Fibroblast of peridontal ligament (primary cell): ENCODE results near the gene EZH1.
A peak's percentile ranks its signal among the peaks of the same experiment; 100 is the strongest.

Source experiments
- DNase-seq: peaks from one replicate; pipeline ENCODE4 v3.0.0-alpha.2; 2010; ENCODE audit errors: extremely low read depth

EZH1 gene

DNA sequence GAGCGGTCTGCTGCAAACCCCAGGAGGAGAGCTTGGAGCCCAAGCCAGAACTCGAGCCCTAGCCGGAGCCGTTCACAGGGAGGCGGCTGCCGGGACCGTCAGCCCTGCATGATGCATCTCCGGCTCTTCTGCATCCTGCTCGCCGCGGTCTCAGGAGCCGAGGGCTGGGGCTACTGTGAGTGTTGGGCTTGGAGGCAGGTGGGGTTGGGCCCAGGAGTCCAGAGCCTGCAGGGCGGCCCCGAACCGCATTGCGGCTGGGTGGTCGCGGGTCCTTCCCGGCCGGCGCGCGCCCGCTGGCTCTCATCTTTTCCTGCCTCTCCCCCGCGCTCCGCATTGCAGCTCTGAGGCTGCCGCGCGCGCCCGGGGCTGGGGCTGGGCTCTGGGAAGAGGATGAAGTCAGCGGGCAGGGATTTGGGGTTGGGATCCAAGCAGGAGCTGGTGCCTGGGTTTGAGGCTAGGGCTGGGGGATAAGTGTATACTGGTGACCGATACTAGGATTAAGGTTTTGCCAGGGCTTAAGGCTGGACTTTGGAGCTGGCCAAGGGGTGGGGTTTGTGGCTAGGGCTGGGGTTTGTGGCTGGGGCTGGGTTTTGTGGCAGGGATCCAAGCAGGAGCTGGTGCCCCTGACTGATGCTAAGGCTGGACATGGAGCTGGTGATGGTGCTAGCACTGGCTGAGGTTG is 62.0 kb downstream of the EZH1 start:
- peak; percentile 64 for DNase-seq

DNA sequence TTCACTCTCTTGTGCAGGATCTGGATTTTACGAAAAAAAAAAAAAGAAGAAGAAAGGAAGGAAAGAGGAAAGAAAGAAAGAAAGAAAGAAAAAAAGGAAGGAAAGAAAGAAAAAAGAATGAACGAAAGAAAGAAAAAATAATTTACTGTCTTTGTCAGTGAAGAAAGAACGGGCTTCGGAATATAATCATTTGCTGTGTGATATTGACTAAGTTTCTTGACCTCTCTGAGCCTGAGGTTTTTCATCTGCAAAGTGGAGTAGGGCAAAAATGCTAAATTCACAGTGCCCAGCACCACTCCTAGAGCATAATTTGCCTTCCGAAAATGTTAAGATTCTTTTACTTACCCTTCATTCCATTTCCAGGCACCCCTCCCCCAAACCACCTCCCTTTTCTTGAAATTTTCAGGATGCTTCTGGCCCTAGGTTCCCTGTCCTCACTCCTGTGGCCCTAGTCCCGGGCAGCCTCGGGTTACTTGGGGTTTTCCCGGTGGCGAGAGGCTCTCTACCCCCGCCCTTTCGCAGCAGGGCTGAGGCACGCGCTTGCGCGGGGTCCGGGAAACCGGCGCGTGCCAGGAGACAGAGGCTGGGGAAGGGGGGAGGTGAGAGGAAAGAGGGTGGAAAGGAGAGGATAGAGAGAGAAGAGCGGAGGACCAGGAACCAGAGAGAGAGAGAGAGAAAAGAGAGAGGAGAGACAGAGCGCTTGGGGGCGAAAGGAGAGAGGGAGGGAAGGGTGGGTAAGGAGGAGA is 62.7 kb downstream of the EZH1 start, which contains the start of gene CNTNAP1:
Gene CNTNAP1, plus strand, starts transcription at position 556 of the 746 bp plus-strand sequence. CDS start 299 bp downstream, outside the sequence.
- peak; percentile 76 for DNase-seq

DNA sequence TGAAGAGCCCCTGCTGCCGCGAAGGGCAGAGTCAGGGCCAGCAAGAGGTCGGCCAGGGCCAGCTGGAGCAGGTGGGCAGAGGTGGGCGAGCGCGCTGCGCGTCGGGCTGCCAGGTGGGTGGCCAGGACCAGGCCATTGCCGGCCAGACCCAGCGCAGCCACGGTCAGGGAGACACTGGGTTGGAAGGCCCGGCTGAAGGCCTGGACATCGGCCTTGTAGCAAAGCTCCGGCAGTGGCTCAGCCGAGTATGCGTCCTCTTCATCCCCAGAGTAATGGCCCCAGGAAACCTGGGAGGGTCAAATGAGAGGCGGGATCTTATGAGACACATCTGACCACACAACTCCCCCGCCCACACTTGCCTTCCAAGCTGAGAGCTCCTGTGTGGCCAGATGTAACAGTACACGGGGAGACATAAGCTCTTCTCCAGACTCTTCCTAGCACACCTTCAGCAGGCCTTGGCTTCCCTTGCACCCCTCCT is 64.5 kb downstream of the EZH1 start:
- DNase-seq: no peak

DNA sequence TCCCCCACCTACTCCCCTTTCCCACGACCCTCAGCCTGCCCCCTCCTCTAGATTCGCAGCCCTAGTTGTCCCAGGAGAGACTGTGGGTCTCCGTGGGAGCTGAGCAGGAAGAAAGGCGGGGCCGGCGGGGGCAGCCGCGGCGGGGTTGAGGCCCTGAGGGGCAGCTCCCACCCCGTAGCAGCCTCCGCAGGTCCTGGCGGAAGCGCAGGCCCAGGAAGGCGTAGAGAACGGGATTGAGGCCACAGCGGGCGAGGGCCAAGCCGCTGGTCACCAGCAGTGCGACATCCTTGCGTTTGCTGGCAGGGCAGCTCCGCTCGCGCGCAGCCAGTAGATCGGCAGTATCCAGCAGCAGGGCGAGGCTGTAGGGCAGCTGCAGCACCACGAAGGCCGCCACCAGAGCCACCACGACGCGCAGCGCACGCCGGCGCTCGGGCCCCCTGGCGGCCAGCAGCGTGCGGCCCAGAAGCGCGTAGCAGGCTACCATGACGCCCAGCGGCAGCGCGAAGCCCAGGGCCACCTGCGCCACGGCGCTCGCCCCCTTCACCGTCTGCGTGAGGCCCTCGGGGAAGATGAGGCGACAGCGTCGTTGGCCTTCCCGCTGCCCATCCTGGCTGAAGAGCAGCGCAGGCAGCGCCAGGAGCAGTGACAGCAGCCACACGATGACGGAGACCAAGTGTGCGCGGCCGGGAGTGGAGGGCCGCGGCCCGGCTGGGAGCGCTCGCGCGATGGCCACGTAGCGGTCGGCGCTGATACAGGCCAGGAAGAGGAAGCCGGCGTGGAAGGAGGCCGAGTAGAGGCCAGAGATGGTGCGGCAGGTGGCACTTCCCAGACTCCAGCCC is 65.1 kb downstream of the EZH1 start:
- DNase-seq: peak; percentile 63

DNA sequence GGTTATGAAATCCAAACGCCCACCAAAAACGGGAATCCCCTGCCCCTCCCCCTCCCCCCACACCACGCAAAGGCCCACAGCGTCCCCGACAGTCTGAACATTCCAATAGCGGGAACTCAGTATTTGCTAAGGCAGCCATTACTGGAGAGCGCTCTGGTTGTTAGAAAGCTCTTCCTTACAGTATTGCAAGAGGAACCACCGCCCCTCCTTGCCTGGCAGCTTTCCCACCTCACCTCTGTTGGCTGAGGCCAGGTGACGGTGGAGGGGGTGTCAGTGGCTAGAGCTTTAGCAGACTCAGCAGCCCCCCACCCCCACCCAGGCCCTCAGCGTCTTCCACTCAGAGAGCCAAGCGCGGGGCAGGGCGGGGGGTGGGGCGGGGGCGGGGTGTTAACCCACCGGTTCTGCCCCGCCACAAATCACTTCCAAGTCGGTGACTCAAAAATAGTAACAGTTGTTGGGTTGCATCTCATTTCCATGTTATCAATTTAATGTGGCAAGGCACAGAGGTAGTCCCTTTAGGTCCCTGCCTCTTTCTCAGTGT is 65.8 kb downstream of the EZH1 start:
- no peak for DNase-seq

DNA sequence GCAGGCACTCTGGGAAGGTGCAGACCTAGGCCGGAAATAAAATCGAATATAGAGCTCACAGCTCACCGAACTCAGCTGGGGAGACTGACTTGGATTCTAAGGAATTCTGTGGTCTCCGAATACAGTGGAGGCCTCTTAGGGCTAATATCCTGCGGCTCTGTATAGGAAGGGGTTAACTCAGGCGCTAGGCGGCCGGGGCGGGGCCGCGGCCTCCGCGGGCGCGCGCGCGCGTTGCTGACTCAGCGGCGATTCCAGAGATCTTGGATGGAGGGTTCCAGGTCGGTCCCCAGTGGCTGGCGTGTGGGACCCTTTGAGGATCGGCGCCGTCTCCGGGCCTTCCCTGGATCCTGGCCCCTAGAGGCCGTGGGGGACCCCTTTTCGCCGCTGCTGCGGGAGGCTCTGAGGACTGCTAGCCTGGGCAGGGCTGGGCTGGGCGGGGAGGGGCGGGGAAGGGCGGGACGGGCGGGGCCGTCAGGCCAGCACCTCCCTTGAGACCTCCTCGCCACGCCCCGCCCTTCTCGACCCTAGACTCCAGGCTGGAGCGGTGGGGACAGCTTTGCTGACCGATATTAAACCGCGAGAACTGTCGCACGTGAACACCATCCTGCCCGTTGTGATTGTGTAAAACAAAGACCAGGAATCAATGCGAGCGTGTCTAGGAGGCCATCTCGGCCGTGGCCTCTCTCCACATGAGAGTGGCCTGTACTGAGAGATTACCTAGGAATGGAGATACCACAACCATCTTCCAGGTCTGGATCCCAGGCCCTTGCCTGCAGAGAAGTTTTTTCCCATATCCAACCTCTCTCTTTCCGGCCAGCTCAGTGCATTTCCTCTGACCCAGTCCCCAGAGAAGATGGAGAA is 66.7 kb downstream of the EZH1 start:
- DNase-seq: peak; percentile 77

DNA sequence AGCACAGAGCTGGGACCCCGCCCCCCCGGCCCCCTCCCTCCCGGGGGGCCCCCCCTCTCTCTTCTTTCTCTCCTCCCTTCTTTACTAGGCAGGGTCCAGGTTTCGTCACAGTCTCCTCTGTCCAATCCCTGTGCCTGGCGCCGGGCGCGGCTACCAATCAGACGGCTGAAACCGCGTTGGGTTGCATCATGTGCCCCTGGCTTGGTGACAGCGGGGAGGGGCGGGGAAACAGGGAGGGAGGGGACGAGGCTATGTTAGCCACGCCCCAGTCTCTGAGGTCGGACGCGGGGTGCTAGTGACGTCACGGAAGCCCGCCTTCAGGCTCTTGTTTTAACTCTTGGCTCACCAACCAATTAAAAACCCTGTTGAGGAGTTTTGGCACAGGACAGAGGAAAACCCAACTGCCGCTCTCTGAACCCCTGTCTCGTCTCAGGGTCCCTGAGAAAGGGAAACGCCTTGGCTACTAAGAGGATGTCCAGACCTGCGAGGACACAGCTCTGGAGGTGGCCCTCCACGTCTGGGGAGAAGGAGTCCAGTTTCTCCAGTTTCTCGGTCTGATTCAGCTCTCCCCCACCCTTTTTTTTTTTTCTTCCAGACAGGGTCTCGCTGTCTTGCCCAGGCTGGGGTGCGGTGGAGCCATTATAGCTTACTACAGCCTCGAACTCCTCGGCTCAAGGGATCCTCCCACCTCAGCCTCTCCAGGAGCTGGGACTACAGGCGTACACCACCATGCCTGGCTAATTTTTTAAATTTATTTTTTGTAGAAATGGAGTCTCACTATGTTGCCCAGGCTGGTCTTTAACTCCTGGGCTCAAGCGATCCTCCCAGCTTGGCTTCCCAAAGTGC is 67.6 kb downstream of the EZH1 start:
- DNase-seq: peak; percentile 99

DNA sequence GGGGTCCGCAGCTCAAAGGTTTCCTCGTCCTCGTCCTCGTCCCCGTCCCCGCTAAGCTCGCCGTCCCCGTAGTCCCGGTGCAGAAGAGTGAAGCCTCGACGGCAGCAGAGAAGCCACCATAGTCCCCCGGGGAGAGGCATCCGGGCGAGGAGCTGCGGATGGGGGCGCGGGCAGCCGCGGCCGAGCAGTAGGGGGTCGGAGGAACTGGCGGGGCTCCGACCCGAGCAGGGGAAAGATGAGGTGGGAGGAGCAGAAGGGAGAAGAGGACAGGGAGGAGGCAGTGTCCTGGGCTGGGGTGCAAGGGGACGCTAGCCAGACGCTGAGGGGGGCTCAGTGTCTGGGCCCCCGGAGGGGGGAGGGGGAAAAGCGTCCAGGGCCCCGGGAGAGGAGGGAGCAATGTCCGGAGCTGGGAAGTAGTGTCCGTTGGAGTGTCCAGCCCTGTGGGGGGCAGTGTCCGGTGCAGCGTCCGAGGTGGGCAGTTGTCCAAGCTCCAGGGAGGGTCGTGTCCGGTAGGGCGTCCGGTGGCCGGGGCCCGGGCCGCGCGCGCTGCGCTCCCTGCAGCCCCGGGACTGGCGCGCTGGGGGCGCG is 68.3 kb downstream of the EZH1 start, which contains the start of gene PLEKHH3:
Gene PLEKHH3, minus strand, starts transcription at position 571 of the 588 bp plus-strand sequence. Its CDS starts 431 bp downstream, at position 140.
- DNase-seq: no peak

DNA sequence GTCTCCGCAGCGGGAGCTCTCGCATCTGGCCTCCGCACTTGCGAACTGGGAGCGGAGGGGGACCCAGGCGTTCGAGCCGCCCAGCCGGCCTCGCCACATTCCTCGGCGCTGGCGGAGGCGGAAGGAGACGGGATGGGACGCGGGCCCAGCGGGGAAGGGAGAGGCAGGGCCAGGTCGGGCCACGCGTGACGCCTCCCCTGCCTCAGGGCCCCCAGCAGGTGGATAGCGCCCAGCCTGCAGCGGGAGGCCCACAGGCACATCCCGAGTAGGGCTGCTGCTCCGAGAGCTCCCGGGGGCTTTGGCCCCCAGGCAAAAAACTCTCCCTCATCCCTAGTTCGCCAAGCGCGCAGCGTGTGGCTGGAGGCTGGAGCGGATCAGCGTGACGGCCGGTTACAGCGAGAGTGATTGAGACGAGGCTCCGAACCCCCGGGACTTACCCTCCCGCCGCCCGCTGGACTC is 68.8 kb downstream of the EZH1 start:
- no peak for DNase-seq

DNA sequence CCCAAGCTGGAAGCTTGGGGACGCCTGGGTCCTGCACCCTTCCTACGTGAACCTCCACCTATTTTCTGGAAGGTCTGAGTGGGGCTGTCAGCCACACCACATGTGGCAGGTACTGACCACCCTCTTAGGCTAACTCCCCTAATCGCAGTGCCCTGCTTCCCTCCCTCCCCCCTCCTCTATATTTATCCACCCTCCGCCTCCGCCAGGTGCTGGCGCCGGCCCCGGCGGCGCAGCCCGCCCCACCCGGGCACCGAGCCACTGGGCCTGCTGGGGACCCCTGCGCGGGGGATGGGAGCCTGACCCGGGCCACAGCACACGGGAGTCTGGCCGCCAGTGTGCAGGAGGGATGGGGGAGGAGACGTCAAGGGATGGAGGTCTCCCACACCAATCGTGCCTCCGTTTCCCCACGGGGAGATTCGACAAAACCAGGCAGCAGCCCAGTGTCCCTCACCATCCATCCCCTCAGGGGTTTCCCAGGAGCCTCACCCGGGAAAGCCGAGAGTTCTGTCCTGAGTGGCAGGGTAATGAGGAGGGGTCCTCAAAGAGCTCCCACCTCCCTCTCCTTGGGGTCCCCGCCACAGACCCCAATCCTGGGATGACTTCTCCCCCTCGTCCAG is 69.4 kb downstream of the EZH1 start:
- no peak for DNase-seq

DNA sequence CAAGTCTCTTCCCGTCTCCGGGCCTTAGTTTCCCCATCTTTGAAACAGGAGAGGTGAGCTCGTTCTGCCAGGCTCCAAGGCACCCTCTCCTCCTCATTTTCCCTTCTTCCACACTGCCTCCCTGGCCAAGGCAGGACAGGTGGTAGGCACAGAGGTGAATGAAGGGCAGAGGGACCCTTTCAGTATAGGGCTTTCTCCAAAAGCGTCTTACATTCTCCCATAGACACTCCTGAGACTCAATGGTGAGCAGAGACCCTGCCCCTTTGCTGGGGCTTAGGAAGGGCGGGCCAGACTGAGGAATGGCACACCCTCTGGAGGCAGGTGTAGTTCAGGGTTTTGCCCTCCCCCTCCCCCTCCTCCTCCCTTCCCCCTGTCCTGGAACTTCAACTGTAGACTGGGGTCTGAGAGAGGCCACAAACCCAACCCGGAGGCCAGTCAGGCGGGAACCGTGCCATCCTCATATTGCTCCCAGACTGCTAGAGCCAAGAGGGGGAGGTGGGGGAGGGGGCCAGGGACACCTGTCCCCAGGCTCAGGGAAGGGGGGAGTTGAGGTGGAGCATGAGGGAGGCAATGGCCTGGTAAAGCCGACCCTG is 70.0 kb downstream of the EZH1 start:
- no peak for DNase-seq

DNA sequence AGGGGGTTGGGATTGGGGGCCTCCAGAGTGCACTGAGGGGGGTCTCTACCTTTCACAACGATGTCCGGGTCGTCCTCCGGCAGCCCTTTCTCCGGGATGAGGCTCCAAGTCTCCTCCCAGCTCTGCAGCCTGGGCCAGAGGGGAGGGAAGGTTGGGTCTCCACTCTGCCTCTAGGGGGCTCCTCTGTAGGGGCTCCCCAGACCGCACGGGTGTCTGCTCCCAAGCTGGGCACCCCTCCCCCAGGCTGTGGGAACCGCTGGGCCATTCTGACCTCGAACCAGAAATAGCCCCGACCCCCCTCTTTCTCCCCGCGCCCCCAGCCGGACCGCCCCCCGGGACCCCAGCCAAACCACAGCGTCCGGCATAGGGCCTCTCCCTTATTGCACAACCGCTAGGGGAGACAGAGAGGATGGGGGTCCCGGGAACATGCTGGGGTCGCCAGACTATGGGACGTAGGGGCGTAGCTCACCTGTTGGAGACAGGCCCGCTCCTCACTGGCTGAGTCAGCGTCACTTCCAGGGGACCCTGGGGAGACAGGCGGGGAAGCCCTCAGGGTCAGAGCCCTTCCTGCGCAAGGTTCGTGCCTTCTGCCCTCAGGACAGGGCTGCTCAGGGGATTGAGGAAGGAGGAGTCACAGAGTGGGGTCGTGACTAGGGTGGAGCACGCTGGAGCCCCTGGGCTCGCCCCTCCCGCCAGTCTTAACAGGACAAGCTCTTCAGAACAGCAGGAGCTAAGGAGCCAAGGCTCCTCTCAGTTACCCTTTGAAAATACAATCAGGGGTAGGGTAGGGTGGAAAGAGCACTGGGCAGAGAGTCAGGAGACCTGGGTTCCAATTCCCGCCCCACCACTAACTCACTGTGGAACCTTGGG is 70.7 kb downstream of the EZH1 start:
- DNase-seq: no peak

DNA sequence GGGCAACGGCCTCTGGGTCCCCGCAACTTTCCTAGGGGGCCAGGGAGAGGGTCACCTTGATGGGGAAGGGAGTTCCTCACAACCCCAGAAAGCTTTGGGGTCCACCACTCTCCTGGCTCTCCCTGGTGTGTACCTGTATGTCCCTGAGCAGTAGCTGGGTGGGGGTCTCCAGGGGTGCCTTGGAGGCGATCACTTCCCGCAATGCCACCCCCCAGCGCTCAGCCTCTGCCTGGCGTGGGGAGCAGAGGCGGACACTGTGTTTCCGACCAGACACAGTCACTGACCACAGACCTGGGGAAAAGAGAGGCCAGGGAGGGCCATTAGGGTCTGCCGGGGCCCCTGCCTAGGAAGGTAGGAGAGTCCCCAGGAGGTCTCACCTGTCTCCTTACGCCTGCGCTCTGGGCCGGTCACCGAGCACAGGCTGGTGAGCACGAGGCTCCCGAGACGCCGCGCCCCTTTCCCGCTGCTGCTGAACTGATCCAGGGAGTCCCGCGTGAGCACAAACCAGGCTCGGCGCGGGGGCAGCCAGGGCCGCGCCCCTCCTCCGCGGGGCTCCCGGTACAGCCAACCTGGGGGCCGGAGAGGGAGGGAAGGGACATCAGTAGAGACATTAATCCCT is 71.5 kb downstream of the EZH1 start:
- DNase-seq: no peak

DNA sequence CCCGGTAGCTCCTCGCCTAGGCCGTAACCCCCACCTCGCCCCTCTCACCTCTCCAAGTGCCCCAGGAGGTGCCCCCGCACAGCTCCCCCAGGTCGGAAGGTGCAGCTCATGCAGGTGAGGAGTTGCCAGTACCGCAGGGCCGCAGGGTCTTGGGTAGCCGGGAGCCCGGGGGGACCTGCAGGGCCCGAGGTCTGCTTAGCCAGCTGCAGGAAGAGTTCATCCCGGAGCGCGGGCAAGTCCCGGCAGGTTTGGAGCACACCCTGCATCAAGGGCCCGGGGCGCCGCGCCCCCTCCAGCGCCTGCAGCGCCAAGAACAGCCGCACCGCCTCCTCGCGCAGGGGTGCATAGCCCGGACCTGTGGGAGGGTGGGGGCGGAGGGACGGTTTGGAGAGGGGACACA is 72.8 kb downstream of the EZH1 start:
- no peak for DNase-seq

DNA sequence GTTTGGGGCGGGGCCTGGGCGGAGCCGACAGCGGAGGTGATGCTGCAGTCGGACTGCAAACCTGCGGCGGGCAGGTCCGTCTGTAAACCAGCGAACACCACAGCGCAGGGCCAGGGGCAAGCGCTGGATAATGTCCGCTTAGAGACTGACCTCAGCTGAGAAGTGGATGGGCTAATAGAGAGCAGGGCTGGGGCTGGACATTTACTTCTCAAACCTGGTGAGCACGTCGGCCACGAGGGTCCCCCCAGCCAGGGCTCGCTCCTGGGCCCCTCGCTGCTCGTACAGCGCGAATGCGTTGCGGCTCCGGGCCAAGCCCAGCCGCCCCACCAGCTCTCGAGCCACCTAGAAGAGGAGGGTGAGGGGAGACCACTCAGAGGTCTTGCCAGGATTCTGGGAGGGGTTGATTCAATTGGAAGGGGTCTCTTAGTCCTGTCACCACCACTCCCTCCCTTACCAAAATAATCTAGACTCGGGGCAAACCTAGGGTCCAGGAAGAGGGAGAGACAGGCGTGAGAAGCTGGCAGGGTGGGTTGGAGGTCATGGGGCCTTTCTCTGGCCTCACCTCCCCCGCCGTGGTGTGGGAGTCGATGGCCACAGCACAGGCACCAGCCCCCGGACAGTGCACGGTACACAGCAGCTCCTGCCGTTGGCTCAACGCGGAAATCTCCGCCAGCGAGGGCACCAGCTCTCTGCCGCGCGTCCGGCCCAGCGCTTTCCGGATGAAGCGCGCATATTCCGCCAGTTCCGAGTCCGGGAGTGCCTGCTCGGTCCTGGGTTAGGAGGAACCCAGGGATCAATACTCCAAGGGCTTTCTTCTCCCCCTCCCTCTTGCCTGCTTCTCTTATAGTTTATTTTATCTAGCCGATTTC is 73.8 kb downstream of the EZH1 start:
- no peak for DNase-seq
